Caco-2 (cell line): Measurements from ENCODE around the gene PDK2. TPM values are rescaled to one million over a fixed set of nuclear protein-coding genes. Genes with fewer than 3 reads are reported as not detected.

Experiments used
- BruUV-seq: library from RNA; stranded (reverse); fragments of 400-500 nt; replicated peaks from 2 replicates; lab custom pipeline; 2021; lab: Mats Ljungman, UMichigan
- CTCF ChIA-PET: fragments of 300-600 bp; sonication (Branson Sonifier 250); formaldehyde crosslinking; loops from one replicate; lab custom pipeline; 2022; ENCODE audit warnings: antibody characterized with exemption; lab: Charles Lee
- POLR2A ChIA-PET: fragments of 300-600 bp; sonication (Branson Sonifier 250); formaldehyde crosslinking; loops from one replicate; lab custom pipeline; 2022; ENCODE audit warnings: antibody characterized with exemption; lab: Charles Lee
- DNase-seq, 2 experiments: peaks; one replicate each; pipeline versions ENCODE4 v3.0.0 to v3.0.0-alpha.2; 2020 to 2022
- H3K27me3 ChIP-seq: replicated peaks from 2 replicates; pipeline ENCODE4 v1.6.0; 2011; ENCODE audit warnings: low read length; ENCODE audit not compliant: control insufficient read depth, insufficient read depth
- H3K36me3 ChIP-seq: 2 replicates; pipeline ENCODE4 v1.5.1; 2011; ENCODE audit warnings: low read length; ENCODE audit not compliant: control insufficient read depth, insufficient read depth
- H3K4me1 ChIP-seq: fragments of 250-450 bp; sonication (Bioruptor Pico); 2 replicates; pipeline ENCODE4 v1.5.1; 2020; ENCODE audit warnings: mild to moderate bottlenecking
- H3K4me3 ChIP-seq: 2 replicates; pipeline ENCODE4 v1.5.1; 2011; ENCODE audit warnings: low read depth, mild to moderate bottlenecking, control low read depth, low read length
- H3K9me3 ChIP-seq: fragments of 250-450 bp; sonication (Bioruptor Pico); 2 replicates; pipeline ENCODE4 v1.5.1; 2020; ENCODE audit warnings: mild to moderate bottlenecking, moderate library complexity
- H3K27ac Mint-ChIP-seq: one replicate; pipeline ENCODE4 v1.8.0; 2022; ENCODE audit warnings: mixed read lengths; ENCODE audit not compliant: unreplicated experiment
- H3K27me3 Mint-ChIP-seq: one replicate; pipeline ENCODE4 v1.8.0; 2022; ENCODE audit warnings: mixed read lengths; ENCODE audit not compliant: insufficient read depth, unreplicated experiment
- H3K36me3 Mint-ChIP-seq: one replicate; pipeline ENCODE4 v1.8.0; 2022; ENCODE audit warnings: mild to moderate bottlenecking, mixed read lengths; ENCODE audit not compliant: insufficient read depth, unreplicated experiment
- H3K4me1 Mint-ChIP-seq: one replicate; pipeline ENCODE4 v1.8.0; 2022; ENCODE audit warnings: low read depth, mixed read lengths; ENCODE audit not compliant: unreplicated experiment
- H3K4me3 Mint-ChIP-seq: one replicate; pipeline ENCODE4 v1.8.0; 2022; ENCODE audit warnings: mild to moderate bottlenecking, moderate library complexity, mixed read lengths; ENCODE audit not compliant: unreplicated experiment
- H3K9me3 Mint-ChIP-seq: one replicate; pipeline ENCODE4 v1.8.0; 2022; ENCODE audit warnings: mixed read lengths; ENCODE audit not compliant: unreplicated experiment
- intact Hi-C: fragments of 100-400 bp; cut with micrococcal nuclease; formaldehyde crosslinking; loops from one replicate; pipeline ENCODE4 v1.10.0; 2022; ENCODE audit not compliant: unreplicated experiment
- total RNA-seq: library from RNA; stranded (reverse); gene quantifications from 2 replicates; pipeline ENCODE4 v1.2.3, GENCODE V29; 2022
- TF ChIP-seq, protein P1 (sequence below), 2 experiments: fragments of 200-600 bp in 1 of 2; IDR thresholded peaks; 1 replicate in 1 of 2; 2 replicates in 1 of 2; pipeline versions ENCODE4 v1.5.1 to v1.8.0; 2011 to 2022; ENCODE audit warnings: antibody characterized with exemption in 1 of 2, control low read depth in 1 of 2, inconsistent platforms in 1 of 2, low read depth in 1 of 2, low read length in 1 of 2, mild to moderate bottlenecking in 1 of 2, moderate library complexity in 1 of 2; ENCODE audit not compliant: insufficient read depth in 1 of 2, severe bottlenecking in 1 of 2, unreplicated experiment in 1 of 2

The PDK2 gene
- total RNA-seq, 1 experiment from 2014 or later, result 10.5 TPM

GRCh38 chr17:50047083-50047482 is 48.1 kb upstream of the PDK2 start:
- H3K27ac Mint-ChIP-seq, result no peak overlapping the region
- TF ChIP-seq, protein P1, sequence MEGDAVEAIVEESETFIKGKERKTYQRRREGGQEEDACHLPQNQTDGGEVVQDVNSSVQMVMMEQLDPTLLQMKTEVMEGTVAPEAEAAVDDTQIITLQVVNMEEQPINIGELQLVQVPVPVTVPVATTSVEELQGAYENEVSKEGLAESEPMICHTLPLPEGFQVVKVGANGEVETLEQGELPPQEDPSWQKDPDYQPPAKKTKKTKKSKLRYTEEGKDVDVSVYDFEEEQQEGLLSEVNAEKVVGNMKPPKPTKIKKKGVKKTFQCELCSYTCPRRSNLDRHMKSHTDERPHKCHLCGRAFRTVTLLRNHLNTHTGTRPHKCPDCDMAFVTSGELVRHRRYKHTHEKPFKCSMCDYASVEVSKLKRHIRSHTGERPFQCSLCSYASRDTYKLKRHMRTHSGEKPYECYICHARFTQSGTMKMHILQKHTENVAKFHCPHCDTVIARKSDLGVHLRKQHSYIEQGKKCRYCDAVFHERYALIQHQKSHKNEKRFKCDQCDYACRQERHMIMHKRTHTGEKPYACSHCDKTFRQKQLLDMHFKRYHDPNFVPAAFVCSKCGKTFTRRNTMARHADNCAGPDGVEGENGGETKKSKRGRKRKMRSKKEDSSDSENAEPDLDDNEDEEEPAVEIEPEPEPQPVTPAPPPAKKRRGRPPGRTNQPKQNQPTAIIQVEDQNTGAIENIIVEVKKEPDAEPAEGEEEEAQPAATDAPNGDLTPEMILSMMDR (IDR thresholded peaks at IDR 0.05; ENCODE audit: insufficient read depth in 1 of 2, low read depth in 1 of 2, low read length in 1 of 2, severe bottlenecking in 1 of 2, unreplicated experiment in 1 of 2), result no peak
- no peaks in the 10 kb centered on the region for H3K27me3 Mint-ChIP-seq
- peaks cover 9% of the 10 kb centered on the region; the same call in 1 of the 2 replicates for H3K4me1 ChIP-seq
- no TSS peak for BruUV-seq
- CTCF ChIA-PET, result no interaction called here
- no peak overlapping the region for H3K4me3 Mint-ChIP-seq
- H3K9me3 ChIP-seq, result no peaks in the 10 kb centered on the region
- no peak overlapping the region for H3K4me3 ChIP-seq
- H3K9me3 Mint-ChIP-seq, result no peaks in the 10 kb centered on the region
- no peaks in the 10 kb centered on the region for H3K36me3 Mint-ChIP-seq
- no peaks in the 10 kb centered on the region for H3K36me3 ChIP-seq
- no peaks in the 10 kb centered on the region for H3K27me3 ChIP-seq
- intact Hi-C loops, result no loop called here
- POLR2A ChIA-PET, result no interaction called here
- H3K4me1 Mint-ChIP-seq, result peaks cover 10% of the 10 kb centered on the region
- DNase-seq, result no peak

DNA sequence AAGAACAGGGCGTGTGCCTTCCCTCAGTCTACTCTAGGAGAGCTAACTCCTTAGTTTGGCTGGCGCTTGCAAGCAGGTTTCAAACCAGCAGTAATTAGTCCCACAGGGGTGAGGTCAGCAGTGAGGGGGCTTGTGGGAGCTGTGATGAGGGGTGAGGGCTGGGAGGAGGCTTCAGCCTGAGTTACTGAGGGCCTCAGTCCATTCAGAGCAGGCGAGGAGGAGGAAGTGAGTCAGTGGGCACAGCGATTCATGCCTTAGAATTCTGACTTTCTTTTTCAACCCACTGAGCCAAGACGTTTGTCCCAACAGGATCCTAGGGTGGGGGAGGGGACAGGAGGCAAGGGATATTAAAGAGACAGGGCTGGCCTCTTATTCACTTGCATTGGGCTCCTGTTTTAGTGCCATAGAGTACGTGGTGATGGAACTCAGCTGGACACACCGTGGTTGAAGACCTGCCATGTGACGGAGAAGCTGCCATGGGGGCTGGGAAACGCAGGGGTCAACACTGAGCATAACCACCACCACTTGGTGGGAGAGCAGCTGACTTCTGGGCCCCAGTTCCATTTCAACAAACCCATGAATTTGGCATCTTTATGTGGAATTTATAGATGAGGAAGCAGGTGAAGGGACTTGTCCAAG is 47.5 kb upstream of the PDK2 start:
- H3K36me3 Mint-ChIP-seq, result no peaks in the 10 kb centered on the region
- no peaks in the 10 kb centered on the region for H3K27me3 ChIP-seq
- no peak overlapping the region for H3K4me3 Mint-ChIP-seq
- BruUV-seq, result no TSS peak
- H3K4me1 ChIP-seq, result peaks cover 14% of the 10 kb centered on the region
- TF ChIP-seq, protein P1 (IDR thresholded peaks at IDR 0.05; ENCODE audit: insufficient read depth in 1 of 2, low read depth in 1 of 2, low read length in 1 of 2, severe bottlenecking in 1 of 2, unreplicated experiment in 1 of 2), result no peak
- no peak for DNase-seq
- peaks cover 15% of the 10 kb centered on the region for H3K4me1 Mint-ChIP-seq
- H3K27me3 Mint-ChIP-seq, result no peaks in the 10 kb centered on the region
- H3K27ac Mint-ChIP-seq, result no peak overlapping the region
- intact Hi-C loops, result no loop called here
- H3K9me3 Mint-ChIP-seq, result no peaks in the 10 kb centered on the region
- no peaks in the 10 kb centered on the region for H3K36me3 ChIP-seq
- H3K9me3 ChIP-seq, result no peaks in the 10 kb centered on the region
- no peak overlapping the region for H3K4me3 ChIP-seq
- CTCF ChIA-PET, result no interaction called here
- POLR2A ChIA-PET, result no interaction called here

DNA sequence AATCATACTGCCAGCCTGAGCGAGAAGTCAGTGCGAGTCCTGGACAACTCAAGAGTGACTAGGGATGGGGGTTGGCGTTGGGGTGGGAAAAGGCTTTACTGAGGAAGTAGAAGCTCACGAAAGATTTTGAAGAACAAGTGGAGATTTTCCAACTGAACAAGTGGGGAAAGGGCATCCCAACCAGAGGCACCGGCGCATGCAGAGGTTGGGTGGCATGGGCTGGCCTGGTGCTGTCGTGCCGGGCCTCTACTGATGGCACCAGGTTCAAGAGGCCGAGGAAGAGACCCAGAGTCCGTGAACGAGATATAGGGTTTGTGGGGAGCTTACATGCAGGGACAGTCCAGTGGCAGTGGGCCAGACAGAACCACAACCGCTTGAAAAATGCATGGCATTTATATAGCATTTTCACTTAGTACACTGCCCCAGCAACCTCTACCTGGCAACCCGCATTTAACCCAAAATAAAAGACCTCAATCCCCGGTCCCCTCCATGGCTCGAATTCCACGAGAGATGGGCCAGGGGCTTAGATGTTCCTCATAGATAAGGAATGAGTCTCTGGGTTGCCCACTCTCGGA is 46.9 kb upstream of the PDK2 start:
- ChIA-PET CTCF (no interaction called here), POLR2A (no interaction called here)
- no peak overlapping the region for H3K27ac Mint-ChIP-seq
- peaks cover 22% of the 10 kb centered on the region for H3K4me1 Mint-ChIP-seq
- no peak for DNase-seq
- Histone ChIP-seq H3K36me3 (no peaks in the 10 kb centered on the region), H3K4me1 (peaks cover 20% of the 10 kb centered on the region), H3K4me3 (no peak overlapping the region), H3K27me3 (no peaks in the 10 kb centered on the region), H3K9me3 (no peaks in the 10 kb centered on the region)
- no peaks in the 10 kb centered on the region for H3K9me3 Mint-ChIP-seq
- no TSS peak for BruUV-seq
- H3K36me3 Mint-ChIP-seq, result no peaks in the 10 kb centered on the region
- TF ChIP-seq, protein P1 (IDR thresholded peaks at IDR 0.05; ENCODE audit: insufficient read depth in 1 of 2, low read depth in 1 of 2, low read length in 1 of 2, severe bottlenecking in 1 of 2, unreplicated experiment in 1 of 2), result no peak
- intact Hi-C loops, result no loop called here
- H3K4me3 Mint-ChIP-seq, result no peak overlapping the region
- H3K27me3 Mint-ChIP-seq, result no peaks in the 10 kb centered on the region
